Mucosa of rectum (tissue), 2 donors: ENCODE results near the gene UBP1.
"Not testable (repeated sequence)": the region's sequence is repeated elsewhere in the genome, so short reads cannot be mapped to it uniquely, and the experiment has no call there.

ENCODE experiments used
- H3K27ac ChIP-seq, 2 donors: one replicate each; pipeline ENCODE4 v1.7.0; 2013; ENCODE audit warnings: inconsistent platforms in 2 of 2, low read depth in 2 of 2, low read length in 2 of 2
- H3K27me3 ChIP-seq, 2 donors: one replicate each; pipeline ENCODE4 v1.7.0; 2013; ENCODE audit warnings: low read length in 2 of 2; ENCODE audit not compliant: control insufficient read depth in 2 of 2, insufficient read depth in 2 of 2
- H3K36me3 ChIP-seq, 2 donors: one replicate each; pipeline ENCODE4 v1.7.0; 2013; ENCODE audit warnings: low read length in 2 of 2; ENCODE audit not compliant: control insufficient read depth in 2 of 2, insufficient read depth in 2 of 2
- H3K4me1 ChIP-seq, 2 donors: one replicate each; pipeline ENCODE4 v1.7.0; 2013; ENCODE audit warnings: low read length in 2 of 2, mild to moderate bottlenecking in 1 of 2; ENCODE audit not compliant: control insufficient read depth in 2 of 2, insufficient read depth in 2 of 2
- H3K4me3 ChIP-seq, 2 donors: one replicate each; pipeline ENCODE4 v1.7.0; 2013; ENCODE audit warnings: low read length in 2 of 2
- H3K9ac ChIP-seq, 2 donors: one replicate each; pipeline ENCODE4 v1.7.0; 2013; ENCODE audit warnings: low read length in 2 of 2, low read depth in 1 of 2, mild to moderate bottlenecking in 1 of 2
- H3K9me3 ChIP-seq, 2 donors: one replicate each; pipeline ENCODE4 v1.7.0; 2013; ENCODE audit warnings: low read length in 2 of 2; ENCODE audit not compliant: control insufficient read depth in 2 of 2
- donor health status: healthy.
- donor health status: Normal muscosa, but diverticular disease.

UBP1 gene

DNA sequence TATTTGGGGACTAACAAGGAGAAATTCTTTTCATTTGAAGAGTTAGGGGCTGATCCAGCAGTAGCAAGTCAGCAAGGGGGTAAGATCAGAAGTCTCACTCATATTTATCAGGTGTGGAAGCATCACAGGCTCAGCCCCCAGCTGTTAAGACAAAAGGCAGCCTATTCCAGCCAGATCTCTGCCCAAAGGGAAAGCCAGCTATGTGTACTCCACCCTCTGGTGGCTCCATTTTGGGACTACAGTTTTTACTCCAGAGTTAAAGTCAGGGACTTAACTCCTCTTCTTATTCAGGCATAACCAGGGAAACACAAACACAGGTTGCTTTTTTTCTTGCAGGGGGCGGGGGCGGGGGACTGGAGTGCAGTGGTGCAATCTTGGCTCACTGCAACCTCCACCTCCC, 19.2 kb downstream of the UBP1 start:
- H3K27me3 ChIP-seq = no peaks in the 10 kb centered on the region
- no peak overlapping the region for H3K4me3 ChIP-seq
- no peaks in the 10 kb centered on the region for H3K4me1 ChIP-seq
- no peaks in the 10 kb centered on the region for H3K9me3 ChIP-seq
- no peak overlapping the region for H3K27ac ChIP-seq
- H3K9ac ChIP-seq = no peak overlapping the region
- peaks cover 4 to 23% of the 10 kb centered on the region in 2 donors for H3K36me3 ChIP-seq

DNA sequence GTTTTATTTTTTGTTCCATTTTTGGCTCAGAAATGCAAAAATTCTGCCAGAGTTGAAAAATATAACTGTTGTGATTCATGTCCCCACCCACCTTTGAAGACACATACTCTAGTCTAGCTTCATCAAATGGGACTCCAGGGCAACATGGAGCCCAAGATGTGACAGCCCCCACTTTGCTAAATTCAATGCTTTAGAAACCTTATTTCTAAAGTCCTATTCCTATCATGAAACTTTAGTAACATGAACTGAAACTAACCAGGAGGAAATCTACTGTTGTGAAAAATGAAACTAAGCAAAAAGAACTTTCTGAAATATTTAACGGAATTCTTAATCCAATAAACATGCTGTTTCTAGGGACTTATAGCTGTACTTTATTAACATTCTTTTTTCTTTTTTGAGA, 20.3 kb downstream of the UBP1 start:
- Histone ChIP-seq H3K27me3 (no peaks in the 10 kb centered on the region), H3K4me1 (no peaks in the 10 kb centered on the region), H3K4me3 (no peak overlapping the region), H3K9ac (no peak overlapping the region), H3K9me3 (no peaks in the 10 kb centered on the region), H3K27ac (no peak overlapping the region), H3K36me3 (peaks cover 4 to 23% of the 10 kb centered on the region in 2 donors)

DNA sequence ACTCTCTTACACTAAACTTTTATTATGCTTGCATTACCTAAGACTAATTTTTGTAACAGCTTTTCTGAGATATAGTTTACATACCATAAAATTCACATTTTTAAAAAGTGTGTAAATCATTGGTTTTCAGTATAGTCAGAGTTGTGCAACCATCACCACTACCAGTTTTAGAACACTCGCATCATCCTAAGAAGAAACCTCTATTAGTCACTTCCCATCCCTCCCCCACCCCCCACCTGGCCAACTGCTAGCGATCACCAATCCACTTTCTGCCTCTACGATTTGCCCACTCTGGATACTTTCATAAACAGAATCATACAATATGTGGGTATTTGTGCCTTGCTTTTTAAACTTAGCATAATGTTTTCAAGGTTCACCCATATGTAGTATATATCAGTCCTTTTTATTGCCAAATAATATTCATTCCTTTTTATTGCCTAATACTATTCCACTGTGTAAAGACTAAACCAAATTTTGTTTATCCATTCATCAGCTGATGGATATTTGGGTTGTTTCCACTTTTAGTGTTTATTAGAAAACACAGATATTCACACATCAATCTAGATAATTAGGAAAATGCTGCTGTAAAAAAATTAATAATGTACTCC, 23.0 kb downstream of the UBP1 start:
- Histone ChIP-seq H3K27me3 (no peaks in the 10 kb centered on the region), H3K4me1 (no peaks in the 10 kb centered on the region), H3K9me3 (no peaks in the 10 kb centered on the region), H3K9ac (no peak overlapping the region), H3K36me3 (peaks cover 10 to 27% of the 10 kb centered on the region in 2 donors), H3K27ac (no peak overlapping the region), H3K4me3 (no peak overlapping the region)

DNA sequence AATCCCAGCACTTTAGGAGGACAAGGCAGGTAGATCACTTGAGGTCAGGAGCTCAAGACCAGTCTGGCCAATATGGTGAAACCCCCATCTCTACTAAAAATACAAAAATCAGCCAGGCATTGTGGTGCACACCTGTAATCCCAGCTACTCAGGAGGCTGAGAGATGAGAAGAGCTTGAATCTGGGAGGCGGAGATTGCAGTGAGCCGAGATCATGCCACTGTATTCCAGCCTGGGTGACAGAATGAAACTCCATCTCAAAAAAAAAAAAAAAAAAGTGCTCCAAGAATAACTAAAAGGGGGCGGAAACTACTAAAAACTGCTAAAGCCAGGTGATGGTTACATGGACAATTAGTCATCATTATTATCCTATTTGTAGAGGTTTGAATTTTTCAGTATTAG, 29.4 kb downstream of the UBP1 start:
- H3K4me3 ChIP-seq, H3K27ac ChIP-seq, H3K9me3 ChIP-seq, H3K4me1 ChIP-seq, H3K9ac ChIP-seq, H3K27me3 ChIP-seq: not testable (repeated sequence)
- peaks cover 50 to 58% of the 10 kb centered on the region in 2 donors for H3K36me3 ChIP-seq

DNA sequence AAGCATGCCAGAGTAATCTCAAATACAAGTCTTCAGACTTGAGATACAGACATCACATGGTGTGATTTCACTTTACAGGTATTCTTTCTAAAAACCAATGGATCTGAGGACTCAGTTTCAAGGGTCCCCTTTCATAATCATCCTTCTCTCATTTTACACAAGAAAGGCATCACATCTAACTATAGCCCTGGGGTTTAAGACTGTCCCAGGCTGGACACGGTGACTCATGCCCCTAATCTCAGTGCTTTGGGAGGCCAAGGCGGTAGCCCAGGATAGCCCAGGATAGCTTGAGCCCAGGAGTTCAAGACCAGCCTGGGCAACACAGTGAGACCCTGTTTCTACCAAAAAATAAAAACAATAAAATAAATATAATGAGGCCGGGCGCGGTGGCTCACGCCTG, 36.4 kb downstream of the UBP1 start:
- H3K4me3 ChIP-seq = no peak overlapping the region
- no peak overlapping the region for H3K27ac ChIP-seq
- H3K9me3 ChIP-seq = no peaks in the 10 kb centered on the region
- H3K4me1 ChIP-seq = no peaks in the 10 kb centered on the region
- no peak overlapping the region for H3K9ac ChIP-seq
- no peaks in the 10 kb centered on the region for H3K27me3 ChIP-seq
- peaks cover 73 to 80% of the 10 kb centered on the region in 2 donors for H3K36me3 ChIP-seq

DNA sequence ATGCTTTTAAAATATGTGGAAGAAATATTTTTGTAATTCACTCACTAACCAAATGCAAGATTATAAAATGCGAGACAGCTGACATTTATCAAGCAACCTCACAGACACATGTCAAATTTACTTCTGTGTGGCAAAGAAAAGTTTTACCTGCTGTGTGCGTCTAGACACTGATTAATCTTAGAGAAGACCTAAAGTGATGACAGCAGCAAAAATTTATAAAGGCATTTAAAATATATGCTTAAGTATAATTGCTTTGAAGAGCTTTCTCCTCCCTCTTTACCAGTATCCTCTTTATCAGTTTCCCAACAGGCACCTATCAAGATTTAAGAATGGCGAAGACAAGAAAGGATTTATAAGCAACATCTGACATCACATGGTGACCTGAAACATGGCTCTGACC, 37.3 kb downstream of the UBP1 start:
- Histone ChIP-seq H3K9ac (no peak overlapping the region), H3K27me3 (no peaks in the 10 kb centered on the region), H3K9me3 (no peaks in the 10 kb centered on the region), H3K27ac (no peak overlapping the region), H3K36me3 (peaks cover 73 to 80% of the 10 kb centered on the region in 2 donors), H3K4me3 (no peak overlapping the region), H3K4me1 (no peaks in the 10 kb centered on the region)

DNA sequence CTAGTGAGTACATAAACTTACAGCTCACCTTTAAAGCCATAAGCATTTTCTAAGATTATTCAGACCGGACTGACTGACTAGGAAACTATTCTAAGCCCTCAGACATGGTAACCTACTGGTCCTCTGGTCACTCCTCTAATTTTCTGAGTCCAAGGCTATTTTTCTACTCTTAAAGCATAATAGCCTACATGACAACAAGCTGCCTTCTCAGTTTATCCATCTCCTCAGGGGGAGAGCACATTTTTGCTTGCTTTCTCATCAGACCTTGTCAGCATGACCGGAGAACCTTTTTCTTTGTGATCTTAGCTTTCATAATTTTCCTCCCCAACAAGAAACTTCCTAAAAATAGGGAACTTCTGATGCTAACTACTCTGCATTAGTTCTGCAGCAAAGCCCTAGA, 38.4 kb downstream of the UBP1 start:
- Histone ChIP-seq H3K4me3 (no peak overlapping the region), H3K9me3 (no peaks in the 10 kb centered on the region), H3K36me3 (peaks cover 78 to 82% of the 10 kb centered on the region in 2 donors), H3K4me1 (no peaks in the 10 kb centered on the region), H3K9ac (no peak overlapping the region), H3K27ac (no peak overlapping the region), H3K27me3 (no peaks in the 10 kb centered on the region)

DNA sequence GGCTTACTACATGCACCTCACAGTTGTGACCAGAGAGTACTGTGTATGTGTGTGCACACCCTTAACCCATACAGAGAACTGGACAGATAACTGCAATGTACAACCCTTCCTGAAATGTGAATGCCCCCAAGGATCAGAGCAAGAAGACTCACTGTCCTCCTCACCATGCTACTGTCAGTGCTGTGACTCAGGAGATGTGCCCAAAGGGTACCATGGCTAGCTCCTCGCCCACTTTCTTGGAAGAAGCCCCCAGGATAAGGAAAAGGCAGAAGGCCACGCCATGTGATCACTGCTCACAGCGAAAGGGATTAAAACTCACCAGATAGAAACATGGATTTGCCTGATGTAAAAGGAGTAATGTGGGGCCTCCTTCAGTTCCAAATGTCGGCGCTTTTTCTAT, 41.8 kb downstream of the UBP1 start:
- Histone ChIP-seq H3K27me3 (no peaks in the 10 kb centered on the region), H3K4me1 (no peaks in the 10 kb centered on the region), H3K36me3 (peaks cover 78 to 82% of the 10 kb centered on the region in 2 donors), H3K9me3 (no peaks in the 10 kb centered on the region), H3K9ac (no peak overlapping the region), H3K4me3 (no peak overlapping the region), H3K27ac (no peak overlapping the region)

DNA sequence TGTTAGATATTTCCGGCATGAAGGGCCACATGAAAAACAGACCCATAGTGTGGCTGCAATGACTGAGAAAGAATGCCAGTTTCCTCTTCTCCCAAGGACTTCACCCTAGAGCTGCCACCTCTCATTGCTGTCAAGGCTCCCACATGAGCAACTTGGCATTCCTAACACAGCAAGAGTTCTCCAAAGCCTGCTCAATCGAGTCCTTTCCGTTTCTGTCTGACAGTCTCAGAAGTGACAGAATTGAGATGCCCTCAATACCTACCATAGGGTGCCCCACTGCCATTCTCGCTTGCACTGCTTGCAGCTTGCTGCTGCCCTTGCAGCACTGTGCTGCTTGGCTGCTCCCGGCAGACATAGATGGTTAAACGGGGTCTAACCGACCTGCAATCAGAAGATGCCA, 44.3 kb downstream of the UBP1 start:
- Histone ChIP-seq H3K9me3 (no peaks in the 10 kb centered on the region), H3K4me3 (no peak overlapping the region), H3K9ac (no peak overlapping the region), H3K36me3 (peaks cover 76 to 85% of the 10 kb centered on the region in 2 donors), H3K27ac (no peak overlapping the region), H3K27me3 (no peaks in the 10 kb centered on the region), H3K4me1 (no peaks in the 10 kb centered on the region)

DNA sequence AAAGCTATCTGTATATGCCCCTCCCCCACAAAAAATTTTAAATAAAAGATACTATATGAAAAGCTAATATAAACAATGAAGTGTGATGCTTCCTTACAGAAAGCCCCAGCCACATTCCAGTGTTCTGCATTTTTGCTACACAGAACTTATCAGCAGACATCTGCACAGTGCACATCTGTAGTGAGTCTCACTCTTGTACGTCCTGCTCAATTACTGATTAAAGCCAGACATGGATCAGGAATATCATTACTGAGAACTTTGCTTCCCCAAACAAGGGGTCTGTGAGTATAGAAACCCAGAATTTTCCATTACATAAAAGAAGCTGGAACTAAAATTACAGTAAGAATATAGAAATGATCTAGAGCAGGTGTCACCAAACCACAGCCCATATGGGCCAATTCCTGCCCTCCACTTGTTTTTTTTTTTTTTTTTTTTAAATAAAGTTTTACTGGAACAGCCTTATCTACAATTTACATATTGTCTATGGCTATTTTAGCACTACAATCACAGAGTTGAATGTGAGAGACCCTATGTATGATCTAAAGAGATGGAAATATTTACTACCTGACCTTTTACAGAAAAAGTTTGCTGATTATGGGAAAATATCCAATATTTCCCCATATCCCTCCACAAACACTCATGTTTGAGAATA, 45.7 kb downstream of the UBP1 start:
- Histone ChIP-seq H3K27me3 (no peaks in the 10 kb centered on the region), H3K4me1 (no peaks in the 10 kb centered on the region), H3K27ac (no peak overlapping the region), H3K9ac (no peak overlapping the region), H3K36me3 (peaks cover 76 to 82% of the 10 kb centered on the region in 2 donors), H3K4me3 (no peak overlapping the region), H3K9me3 (no peaks in the 10 kb centered on the region)
